ENCODE measurements around the gene FOXF1. TPM values are rescaled to one million over a fixed set of nuclear protein-coding genes. Genes with fewer than 3 reads are reported as not detected.

The FOXF1 gene
- polyA plus RNA-seq, 2 of the 4 experiments (the other 2 are of a cell fraction) = not detected

DNA sequence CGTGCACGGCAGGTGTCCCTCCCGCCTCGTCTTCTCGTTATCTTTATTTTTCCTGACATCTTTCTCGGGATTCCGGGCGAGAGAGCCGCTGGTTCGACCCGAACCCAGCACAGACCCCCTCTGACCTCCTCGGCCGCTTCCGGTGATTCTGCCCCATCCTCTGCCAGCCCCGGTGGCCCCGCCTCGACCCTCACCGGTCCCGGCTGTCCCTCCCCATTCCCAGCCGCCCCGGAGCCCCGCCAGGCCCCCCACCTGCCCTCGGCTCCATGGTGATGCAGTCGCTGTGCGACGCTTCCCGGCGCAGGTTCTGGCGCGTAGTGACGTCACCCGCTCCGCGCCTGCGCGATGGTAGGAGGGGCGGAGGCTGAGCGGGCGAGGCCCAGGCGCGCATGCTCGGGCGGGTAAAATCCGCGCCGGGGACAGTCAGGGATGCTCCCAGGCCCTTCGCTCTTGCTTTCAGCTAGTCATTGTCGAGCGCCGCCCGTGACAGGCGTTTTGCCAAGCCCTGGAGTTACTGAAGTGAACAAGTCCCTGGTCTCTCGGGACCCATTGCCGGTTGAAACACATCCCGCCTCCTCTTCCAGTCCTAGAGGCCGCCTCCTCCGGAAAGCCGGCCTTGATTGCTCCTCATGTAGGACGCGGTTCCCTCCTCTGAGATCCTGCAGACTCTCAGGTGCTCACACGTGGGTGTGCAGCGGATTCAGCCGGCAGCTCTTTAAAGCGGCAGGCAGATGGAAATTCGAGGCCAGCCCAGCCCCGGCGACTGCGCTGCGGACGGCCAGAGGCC, 44.8 kb downstream of the FOXF1 start, which contains the start of gene MTHFSD (continued):
- TF ChIP-seq NFE2L2 (conservative IDR thresholded peaks at IDR 0.05; ENCODE audit: low read length) = no peak
- no peak for TF ChIP-seq FOSL2 (IDR thresholded peaks at IDR 0.05)
- peak; percentile 65 for TF ChIP-seq FOSL2 (CRISPR knock-in tag; IDR thresholded peaks at IDR 0.05)
- TF ChIP-seq CEBPB (IDR thresholded peaks at IDR 0.05) = no peak
- TF ChIP-seq SMC3 (IDR thresholded peaks at IDR 0.05) = no peak
- TF ChIP-seq JUN (IDR thresholded peaks at IDR 0.05) = peak; percentile 87 to 88; a peak in 3 of 5 replicates
- no peak for TF ChIP-seq FOXS1 (CRISPR knock-in tag; IDR thresholded peaks at IDR 0.05)
- TF ChIP-seq EHF (CRISPR knock-in tag; IDR thresholded peaks at IDR 0.05) = no peak
- TF ChIP-seq, protein P1, sequence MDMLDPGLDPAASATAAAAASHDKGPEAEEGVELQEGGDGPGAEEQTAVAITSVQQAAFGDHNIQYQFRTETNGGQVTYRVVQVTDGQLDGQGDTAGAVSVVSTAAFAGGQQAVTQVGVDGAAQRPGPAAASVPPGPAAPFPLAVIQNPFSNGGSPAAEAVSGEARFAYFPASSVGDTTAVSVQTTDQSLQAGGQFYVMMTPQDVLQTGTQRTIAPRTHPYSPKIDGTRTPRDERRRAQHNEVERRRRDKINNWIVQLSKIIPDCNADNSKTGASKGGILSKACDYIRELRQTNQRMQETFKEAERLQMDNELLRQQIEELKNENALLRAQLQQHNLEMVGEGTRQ (IDR thresholded peaks at IDR 0.05) = no peak
- TF ChIP-seq ZNF302 (CRISPR knock-in tag; IDR thresholded peaks at IDR 0.05) = no peak
- no peak for TF ChIP-seq BHLHE40 (IDR thresholded peaks at IDR 0.05; ENCODE audit: low read depth, low read length)
- peak; percentile 91 for TF ChIP-seq PHF8 (IDR thresholded peaks at IDR 0.05; ENCODE audit: borderline replicate concordance, low read depth)
- TF ChIP-seq CBX8 (IDR thresholded peaks at IDR 0.05) = no peak
- TF ChIP-seq, protein P2, sequence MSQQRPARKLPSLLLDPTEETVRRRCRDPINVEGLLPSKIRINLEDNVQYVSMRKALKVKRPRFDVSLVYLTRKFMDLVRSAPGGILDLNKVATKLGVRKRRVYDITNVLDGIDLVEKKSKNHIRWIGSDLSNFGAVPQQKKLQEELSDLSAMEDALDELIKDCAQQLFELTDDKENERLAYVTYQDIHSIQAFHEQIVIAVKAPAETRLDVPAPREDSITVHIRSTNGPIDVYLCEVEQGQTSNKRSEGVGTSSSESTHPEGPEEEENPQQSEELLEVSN (IDR thresholded peaks at IDR 0.05; ENCODE audit: borderline replicate concordance, low read depth) = no peak; the same call in 1 of the 2 replicates
- TF ChIP-seq RCOR1 (IDR thresholded peaks at IDR 0.05; ENCODE audit: low read depth, low read length) = no peak
- TF ChIP-seq FOSB (CRISPR knock-in tag; IDR thresholded peaks at IDR 0.05) = no peak
- no peak for TF ChIP-seq POLR2AphosphoS2 (conservative IDR thresholded peaks at IDR 0.05; ENCODE audit: low read length)
- no peak for TF ChIP-seq JUNB (IDR thresholded peaks at IDR 0.05)
- no peak for TF ChIP-seq CHD2 (IDR thresholded peaks at IDR 0.05; ENCODE audit: low read length, partially characterized antibody)
- TF ChIP-seq MAFK (IDR thresholded peaks at IDR 0.05; ENCODE audit: partially characterized antibody) = no peak
- TF ChIP-seq, protein P3, sequence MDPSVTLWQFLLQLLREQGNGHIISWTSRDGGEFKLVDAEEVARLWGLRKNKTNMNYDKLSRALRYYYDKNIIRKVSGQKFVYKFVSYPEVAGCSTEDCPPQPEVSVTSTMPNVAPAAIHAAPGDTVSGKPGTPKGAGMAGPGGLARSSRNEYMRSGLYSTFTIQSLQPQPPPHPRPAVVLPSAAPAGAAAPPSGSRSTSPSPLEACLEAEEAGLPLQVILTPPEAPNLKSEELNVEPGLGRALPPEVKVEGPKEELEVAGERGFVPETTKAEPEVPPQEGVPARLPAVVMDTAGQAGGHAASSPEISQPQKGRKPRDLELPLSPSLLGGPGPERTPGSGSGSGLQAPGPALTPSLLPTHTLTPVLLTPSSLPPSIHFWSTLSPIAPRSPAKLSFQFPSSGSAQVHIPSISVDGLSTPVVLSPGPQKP (IDR thresholded peaks at IDR 0.05; ENCODE audit: low read depth, low read length) = no peak
- TF ChIP-seq PBX3 (IDR thresholded peaks at IDR 0.05) = no peak
- no peak for TF ChIP-seq HES2 (IDR thresholded peaks at IDR 0.05)
- TF ChIP-seq RNF2 (IDR thresholded peaks at IDR 0.05; ENCODE audit: borderline replicate concordance, low read depth) = no peak
- TF ChIP-seq CBX2 (IDR thresholded peaks at IDR 0.05; ENCODE audit: borderline replicate concordance, low read depth) = no peak
- TF ChIP-seq ZSCAN20 (CRISPR knock-in tag; IDR thresholded peaks at IDR 0.05) = no peak
- TF ChIP-seq, protein P4, sequence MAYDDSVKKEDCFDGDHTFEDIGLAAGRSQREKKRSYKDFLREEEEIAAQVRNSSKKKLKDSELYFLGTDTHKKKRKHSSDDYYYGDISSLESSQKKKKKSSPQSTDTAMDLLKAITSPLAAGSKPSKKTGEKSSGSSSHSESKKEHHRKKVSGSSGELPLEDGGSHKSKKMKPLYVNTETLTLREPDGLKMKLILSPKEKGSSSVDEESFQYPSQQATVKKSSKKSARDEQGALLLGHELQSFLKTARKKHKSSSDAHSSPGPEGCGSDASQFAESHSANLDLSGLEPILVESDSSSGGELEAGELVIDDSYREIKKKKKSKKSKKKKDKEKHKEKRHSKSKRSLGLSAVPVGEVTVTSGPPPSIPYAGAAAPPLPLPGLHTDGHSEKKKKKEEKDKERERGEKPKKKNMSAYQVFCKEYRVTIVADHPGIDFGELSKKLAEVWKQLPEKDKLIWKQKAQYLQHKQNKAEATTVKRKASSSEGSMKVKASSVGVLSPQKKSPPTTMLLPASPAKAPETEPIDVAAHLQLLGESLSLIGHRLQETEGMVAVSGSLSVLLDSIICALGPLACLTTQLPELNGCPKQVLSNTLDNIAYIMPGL (CRISPR knock-in tag; IDR thresholded peaks at IDR 0.05; ENCODE audit: borderline replicate concordance) = no peak
- TF ChIP-seq ZFP36 (IDR thresholded peaks at IDR 0.05; ENCODE audit: borderline replicate concordance, partially characterized antibody) = peak; percentile 100
- no peak for TF ChIP-seq NPAS2 (CRISPR knock-in tag; IDR thresholded peaks at IDR 0.05; ENCODE audit: borderline replicate concordance)
- no peak for TF ChIP-seq GATA3 (IDR thresholded peaks at IDR 0.05; ENCODE audit: borderline replicate concordance)
- TF ChIP-seq ZC3H11A (IDR thresholded peaks at IDR 0.05) = no peak
- TF ChIP-seq RAD21 (conservative IDR thresholded peaks at IDR 0.05 in 1 of 2, IDR thresholded peaks at IDR 0.05 in 1 of 2) = no peak
- TF ChIP-seq CTCF (IDR thresholded peaks at IDR 0.05) = 0 out of 3 replicates have a peak, but pooled peaks have one; percentile 10
- 0 out of 2 replicates have a peak, but pooled peaks have one; percentile 52 for TF ChIP-seq TFCP2L1 (CRISPR knock-in tag; IDR thresholded peaks at IDR 0.05)
